Vagina (tissue), 2 donors: ENCODE measurements around the gene WASL. TPM values are rescaled to one million over a fixed set of nuclear protein-coding genes. Genes with fewer than 3 reads are reported as not detected.

Experiments used
- DNase-seq, 2 donors: peaks; one replicate each; pipeline ENCODE4 v3.0.0-alpha.2; 2017; ENCODE audit errors: extremely low spot score in 2 of 2
- H3K27ac ChIP-seq: fragments of 200-600 bp; sonication (generic); one replicate; pipeline ENCODE4 v1.5.1; 2019
- H3K27me3 ChIP-seq: fragments of 200-600 bp; sonication (generic); one replicate; pipeline ENCODE4 v1.5.1; 2019
- H3K36me3 ChIP-seq, 2 donors: fragments of 200-600 bp; sonication (generic); one replicate each; pipeline ENCODE4 v1.5.1; 2017 to 2019
- H3K4me1 ChIP-seq: fragments of 200-600 bp; sonication (generic); one replicate; pipeline ENCODE4 v1.5.1; 2019
- H3K4me3 ChIP-seq, 2 donors: fragments of 200-600 bp; sonication (generic); 1 replicate in 1 of 2; 2 replicates in 1 of 2; pipeline ENCODE4 v1.5.1; 2016 to 2019
- H3K9me3 ChIP-seq: fragments of 200-600 bp; sonication (generic); one replicate; pipeline ENCODE4 v1.5.1; 2019
- CTCF ChIP-seq, 3 experiments: fragments of 450-650 bp in 2 of 3; fragments of 200-600 bp in 1 of 3; sonication (generic) in 1 of 3; IDR thresholded peaks; one replicate each; pipeline ENCODE4 v1.5.1; 2017 to 2019; ENCODE audit warnings: antibody characterized with exemption in 3 of 3, mild to moderate bottlenecking in 2 of 3, moderate library complexity in 2 of 3
- POLR2A ChIP-seq, 2 donors: fragments of 450-650 bp; IDR thresholded peaks; one replicate each; pipeline ENCODE4 v1.6.1; 2017; ENCODE audit warnings: antibody characterized with exemption in 2 of 2, mild to moderate bottlenecking in 2 of 2, moderate library complexity in 2 of 2
- POLR2AphosphoS5 ChIP-seq, 2 donors: sonication (generic); formaldehyde crosslinking; IDR thresholded peaks; one replicate each; pipeline ENCODE4 v1.9.0; 2017; ENCODE audit warnings: antibody characterized with exemption in 2 of 2, mild to moderate bottlenecking in 2 of 2, low read depth in 1 of 2; ENCODE audit not compliant: insufficient read depth in 1 of 2
- intact Hi-C: fragments of 100-400 bp; cut with DNase I; formaldehyde crosslinking; loops from one replicate; pipeline ENCODE4 v1.15.1; 2023
- total RNA-seq: library from RNA; depleted of rRNA; stranded (reverse); fragments of >200 nt; gene quantifications from one replicate; pipeline ENCODE4 v1.2.3, GENCODE V29; 2016

WASL gene
- total RNA-seq, 1 donor from 2014 or later: 24.8 TPM

GRCh38 chr7:123772652-123773051, 23.8 kb upstream of the WASL start:
- Histone ChIP-seq H3K36me3 (no peaks in the 10 kb centered on the region), H3K27me3 (no peaks in the 10 kb centered on the region), H3K27ac (no peak overlapping the region), H3K9me3 (no peaks in the 10 kb centered on the region), H3K4me3 (no peak overlapping the region), H3K4me1 (no peaks in the 10 kb centered on the region)
- TF ChIP-seq POLR2AphosphoS5 (IDR thresholded peaks at IDR 0.05; ENCODE audit: insufficient read depth in 1 of 2, low read depth in 1 of 2): no peak
- no peak for TF ChIP-seq POLR2A (IDR thresholded peaks at IDR 0.05)
- TF ChIP-seq CTCF (IDR thresholded peaks at IDR 0.05): no peak
- no peak for DNase-seq
- intact Hi-C loops: no loop called here

- Histone ChIP-seq H3K36me3 (no peaks in the 10 kb centered on the region), H3K9me3 (no peaks in the 10 kb centered on the region), H3K4me1 (no peaks in the 10 kb centered on the region), H3K4me3 (no peak overlapping the region), H3K27ac (no peak overlapping the region), H3K27me3 (no peaks in the 10 kb centered on the region)
- DNase-seq: no peak
- TF ChIP-seq POLR2A (IDR thresholded peaks at IDR 0.05) (no peak), CTCF (IDR thresholded peaks at IDR 0.05) (no peak), POLR2AphosphoS5 (IDR thresholded peaks at IDR 0.05; ENCODE audit: insufficient read depth in 1 of 2, low read depth in 1 of 2) (no peak)
- intact Hi-C loops: no loop called here
Measured at GRCh38 chr7:123771846-123772245, 23.0 kb upstream of the WASL start.

GRCh38 chr7:123771256-123771655, 22.5 kb upstream of the WASL start:
- TF ChIP-seq CTCF (IDR thresholded peaks at IDR 0.05) (no peak), POLR2AphosphoS5 (IDR thresholded peaks at IDR 0.05; ENCODE audit: insufficient read depth in 1 of 2, low read depth in 1 of 2) (no peak), POLR2A (IDR thresholded peaks at IDR 0.05) (no peak)

GRCh38 chr7:123770378-123770777, 21.6 kb upstream of the WASL start:
- TF ChIP-seq POLR2AphosphoS5 (IDR thresholded peaks at IDR 0.05; ENCODE audit: insufficient read depth in 1 of 2, low read depth in 1 of 2): peak in 1 of 2 donors; percentile 55
- no peak for TF ChIP-seq CTCF (IDR thresholded peaks at IDR 0.05)
- intact Hi-C loops: no loop called here
- Histone ChIP-seq H3K36me3 (no peaks in the 10 kb centered on the region), H3K4me3 (no peak overlapping the region), H3K4me1 (no peaks in the 10 kb centered on the region), H3K27ac (no peak overlapping the region), H3K27me3 (no peaks in the 10 kb centered on the region), H3K9me3 (no peaks in the 10 kb centered on the region)
- DNase-seq: no peak

More at GRCh38 chr7:123771256-123771655, 22.5 kb upstream of the WASL start:
- DNase-seq: no peak
- Histone ChIP-seq H3K4me3 (no peak overlapping the region), H3K27me3 (no peaks in the 10 kb centered on the region), H3K9me3 (no peaks in the 10 kb centered on the region), H3K4me1 (no peaks in the 10 kb centered on the region), H3K27ac (no peak overlapping the region), H3K36me3 (no peaks in the 10 kb centered on the region)
- intact Hi-C loops: no loop called here

GRCh38 chr7:123769371-123769770, 20.6 kb upstream of the WASL start:
- H3K27me3 ChIP-seq: no peaks in the 10 kb centered on the region
- intact Hi-C loops: no loop called here
- H3K36me3 ChIP-seq: no peaks in the 10 kb centered on the region
- no peaks in the 10 kb centered on the region for H3K4me1 ChIP-seq
- TF ChIP-seq CTCF (IDR thresholded peaks at IDR 0.05) (no peak), POLR2A (IDR thresholded peaks at IDR 0.05) (no peak), POLR2AphosphoS5 (IDR thresholded peaks at IDR 0.05; ENCODE audit: insufficient read depth in 1 of 2, low read depth in 1 of 2) (no peak)
- DNase-seq: no peak
- H3K4me3 ChIP-seq: no peak overlapping the region
- H3K27ac ChIP-seq: no peak overlapping the region
- H3K9me3 ChIP-seq: no peaks in the 10 kb centered on the region
